ENCODE measurements around the gene BRCA2.

The BRCA2 gene

DNA sequence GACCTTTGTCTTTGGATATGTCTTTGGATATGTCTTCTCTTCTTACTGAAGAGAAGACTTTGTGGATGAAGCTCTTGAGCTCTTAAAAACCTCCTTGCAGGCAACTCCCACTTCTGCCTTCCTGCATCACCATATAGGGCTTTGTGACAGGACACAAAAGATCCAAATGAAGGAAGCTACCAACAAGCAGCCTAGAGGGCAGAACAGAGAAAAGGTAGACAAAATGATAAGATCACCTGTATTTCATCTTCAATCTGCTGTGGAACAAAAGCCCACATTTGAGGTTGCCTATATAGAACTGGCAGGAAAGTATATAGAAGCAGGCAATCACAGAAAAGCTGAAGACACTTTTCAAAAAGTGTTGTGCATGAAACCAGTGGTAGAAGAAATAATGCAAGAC lies 70.1 kb downstream of the BRCA2 start:
- DNase-seq (ENCODE audit: low read depth) = no peak

DNA sequence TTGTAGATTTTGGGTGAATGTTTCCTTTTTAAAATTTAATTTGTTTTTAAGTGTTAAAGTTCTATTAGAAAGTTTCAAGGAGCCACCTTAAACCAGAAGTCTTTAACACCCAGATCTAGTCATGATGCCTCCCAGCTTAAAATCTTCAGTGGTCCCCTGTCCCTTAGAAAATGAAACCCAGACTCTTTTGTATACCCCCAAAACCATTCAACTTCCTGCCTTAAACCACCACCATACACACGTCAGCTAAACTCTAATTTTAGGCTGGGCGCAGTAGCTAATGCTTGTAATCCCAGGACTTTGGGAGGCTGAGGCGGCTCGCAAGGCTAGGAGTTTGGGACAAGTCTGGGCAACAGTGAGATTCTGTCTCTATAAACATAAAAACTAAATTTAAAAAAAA lies 74.7 kb downstream of the BRCA2 start:
- DNase-seq (ENCODE audit: low read depth) = no peak

DNA sequence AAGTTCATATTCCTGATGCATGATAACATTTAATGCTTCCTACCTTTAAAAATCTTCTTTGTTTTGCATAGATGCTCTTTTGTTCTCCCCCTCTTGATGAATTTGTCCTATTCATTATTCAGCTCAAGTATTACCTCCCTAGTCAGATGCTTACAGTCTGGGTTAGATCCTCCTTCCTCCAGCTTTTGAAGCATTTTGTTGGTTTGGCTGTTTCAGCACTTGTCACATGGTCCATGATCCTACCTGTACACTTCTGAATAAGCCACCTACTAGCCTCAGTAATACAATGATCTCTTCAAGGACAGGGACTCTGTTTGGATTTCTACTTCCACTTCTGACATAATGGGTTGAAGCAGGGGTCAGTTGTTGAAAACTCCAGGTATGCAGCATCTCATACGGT lies 75.2 kb downstream of the BRCA2 start:
- DNase-seq (ENCODE audit: low read depth) = no peak

DNA sequence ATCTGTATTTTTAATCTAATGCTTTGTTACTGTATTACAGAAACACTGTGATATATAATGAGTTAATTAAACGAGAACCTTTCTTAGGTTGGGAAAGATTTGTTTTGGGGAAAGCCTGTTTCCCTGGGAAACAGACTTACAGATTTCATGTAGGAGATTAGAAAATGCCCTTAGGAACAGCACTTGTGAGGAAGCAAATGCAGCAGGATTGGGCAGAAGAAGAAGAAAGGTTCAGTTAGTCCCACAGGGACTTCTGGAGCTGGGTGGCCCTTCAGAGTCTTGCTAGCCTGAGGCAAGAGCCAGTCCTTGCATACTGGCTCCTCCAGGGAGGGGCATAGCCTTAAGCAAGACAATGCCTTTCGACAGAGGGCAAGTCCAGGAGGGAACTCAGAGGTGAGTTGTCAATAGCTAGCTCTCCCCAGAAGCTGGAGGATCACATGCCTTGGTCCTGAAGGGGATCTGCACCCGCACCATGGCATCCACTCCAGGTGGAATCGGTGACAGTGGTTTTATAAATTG lies 75.9 kb downstream of the BRCA2 start:
- DNase-seq (ENCODE audit: low read depth) = no peak

DNA sequence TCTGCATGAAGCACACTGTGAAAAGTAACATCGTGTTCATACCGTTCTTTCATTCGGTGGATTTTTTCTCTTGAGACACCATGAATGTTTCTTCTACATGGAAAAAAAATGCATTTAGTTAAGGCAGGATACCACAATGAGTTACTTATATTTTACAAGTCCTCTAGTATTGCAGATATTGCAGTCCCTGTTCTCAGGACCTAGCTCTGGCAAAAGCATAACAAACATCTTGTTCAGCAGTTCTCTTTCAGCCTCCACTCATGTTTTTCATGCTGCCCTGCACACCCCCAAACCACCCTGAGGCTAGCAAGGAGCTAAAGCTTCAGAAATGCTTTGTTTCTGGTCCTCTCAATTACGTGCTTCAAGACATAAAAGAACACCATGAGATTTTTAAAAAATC lies 87.8 kb downstream of the BRCA2 start:
- no peak for DNase-seq (ENCODE audit: low read depth)

DNA sequence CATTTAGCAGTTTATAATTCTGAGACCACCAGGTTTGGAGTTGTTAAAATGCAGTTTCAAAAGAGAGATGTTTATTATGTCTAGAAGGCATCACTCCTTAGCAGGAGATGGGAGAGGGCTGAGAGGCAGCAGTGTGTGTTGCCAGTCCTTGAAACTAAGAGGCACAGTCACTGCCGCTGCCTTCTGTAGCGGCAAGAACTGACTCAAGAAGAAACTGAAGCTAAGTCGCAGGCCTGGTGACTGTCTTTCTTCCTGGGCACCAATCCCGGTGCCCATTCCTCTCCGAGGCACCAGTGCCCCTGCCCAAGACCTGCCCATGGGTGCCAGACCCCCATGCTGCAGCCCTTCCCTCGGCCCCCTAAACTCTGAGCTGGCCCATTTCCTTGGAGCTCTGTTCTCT lies 92.5 kb downstream of the BRCA2 start:
- no peak for DNase-seq (ENCODE audit: low read depth)

DNA sequence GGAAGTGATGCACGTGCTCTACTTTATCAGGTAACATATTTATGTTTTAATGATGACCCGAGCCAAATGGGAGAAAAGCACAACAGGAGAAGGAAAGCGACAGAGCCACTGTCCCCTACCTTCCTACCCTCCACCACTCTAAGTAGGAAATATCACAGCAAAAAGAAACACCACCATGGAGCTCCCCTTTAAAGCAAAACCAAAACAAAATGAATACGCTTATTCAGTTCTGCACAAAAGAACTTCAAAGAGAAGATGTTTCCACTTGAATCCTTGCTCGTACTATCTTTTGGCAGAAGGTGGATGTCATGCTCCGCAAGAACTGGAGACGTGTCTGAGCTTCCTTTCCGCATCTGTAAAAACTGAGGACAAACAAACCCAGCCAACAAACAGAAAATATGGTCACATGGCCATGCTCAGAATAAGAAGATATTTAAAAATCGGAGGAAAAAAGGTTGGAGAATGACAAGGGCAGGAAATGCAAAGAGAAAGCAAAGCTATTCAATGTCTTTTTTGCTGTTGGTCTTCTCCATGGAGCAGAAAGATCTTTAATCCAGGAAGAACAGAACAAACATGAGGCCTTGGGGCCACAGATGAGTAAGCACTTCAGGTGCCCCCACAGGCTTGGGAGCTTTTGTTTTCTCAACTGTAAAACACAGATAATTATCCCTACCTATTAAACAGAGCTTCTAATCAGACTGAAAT lies 93.1 kb downstream of the BRCA2 start:
- DNase-seq (ENCODE audit: low read depth) = no peak

DNA sequence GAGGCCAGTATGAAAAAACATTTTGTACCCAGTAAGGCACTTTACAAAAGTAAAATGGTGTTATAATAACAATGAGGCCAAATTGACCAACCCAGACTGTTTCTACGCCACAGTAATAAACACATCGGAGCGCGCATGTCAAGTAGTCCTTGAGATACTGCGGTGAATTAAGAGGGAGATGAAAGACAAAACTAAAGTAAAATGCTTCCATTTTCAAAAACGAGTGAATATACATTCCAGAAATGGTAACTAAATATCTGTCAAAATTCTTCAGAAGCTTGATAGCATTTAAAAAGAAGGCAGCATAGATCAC lies 93.6 kb downstream of the BRCA2 start:
- no peak for DNase-seq (ENCODE audit: low read depth)

DNA sequence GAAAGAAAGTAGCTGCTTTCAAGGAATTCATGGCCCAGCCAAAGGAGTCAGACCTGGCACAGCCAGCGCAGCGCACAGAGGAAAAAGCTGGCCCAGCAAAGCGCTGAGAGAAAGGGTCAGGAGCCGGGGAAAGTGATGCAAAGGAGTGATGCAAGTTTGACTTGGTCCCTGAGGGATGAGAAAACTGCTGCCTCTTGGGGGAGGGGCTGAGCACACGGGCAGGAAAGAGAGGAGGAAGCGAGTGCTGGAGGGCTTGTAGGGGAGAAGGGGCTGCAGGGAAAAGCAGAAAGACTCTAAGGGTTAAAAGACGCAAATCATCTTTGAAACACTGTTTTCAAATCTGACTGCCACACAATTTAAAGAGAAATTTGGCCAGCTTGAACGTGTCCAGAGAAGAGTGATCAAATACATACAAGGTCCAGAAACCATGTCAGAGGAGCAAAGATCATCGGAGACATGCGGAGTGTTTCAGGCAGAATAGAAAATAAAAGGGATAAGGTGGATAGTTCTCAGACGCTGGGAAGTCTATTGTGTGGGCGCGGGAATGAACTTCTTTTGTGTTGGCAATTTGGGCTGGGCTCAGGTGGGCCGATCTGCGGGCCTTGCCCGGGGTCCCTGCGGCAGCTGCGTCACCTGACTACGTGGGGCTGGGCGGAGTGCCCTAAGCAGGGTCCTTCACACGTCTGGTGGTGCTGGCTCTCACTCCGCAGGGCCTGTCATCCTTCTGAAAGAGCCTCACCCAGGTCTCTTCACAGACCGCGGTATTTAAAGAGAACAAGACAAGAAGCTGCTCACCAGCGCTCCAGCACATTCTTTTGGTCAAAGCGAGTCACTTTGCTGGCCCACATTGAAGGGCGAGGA lies 94.5 kb downstream of the BRCA2 start:
- DNase-seq (ENCODE audit: low read depth) = no peak

DNA sequence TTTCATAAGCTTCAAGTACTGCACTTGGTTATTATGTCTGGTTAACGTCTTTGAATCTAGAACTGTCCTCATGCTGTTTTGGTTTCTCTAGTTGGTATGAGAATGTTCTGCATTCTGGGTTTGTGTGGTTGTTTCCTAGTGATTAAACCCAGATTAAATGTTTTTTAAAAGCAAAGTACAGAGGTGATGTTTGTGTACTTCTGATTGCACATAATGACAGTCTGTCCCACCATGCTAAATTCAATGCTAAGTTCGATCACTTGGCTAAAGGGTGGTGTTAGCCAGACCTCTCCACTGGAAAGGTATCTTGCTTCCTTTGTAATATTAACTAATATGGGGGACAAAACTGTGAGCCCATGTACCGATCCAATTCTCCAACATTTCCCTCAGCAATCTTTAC lies 98.0 kb downstream of the BRCA2 start:
- DNase-seq (ENCODE audit: low read depth) = no peak

DNA sequence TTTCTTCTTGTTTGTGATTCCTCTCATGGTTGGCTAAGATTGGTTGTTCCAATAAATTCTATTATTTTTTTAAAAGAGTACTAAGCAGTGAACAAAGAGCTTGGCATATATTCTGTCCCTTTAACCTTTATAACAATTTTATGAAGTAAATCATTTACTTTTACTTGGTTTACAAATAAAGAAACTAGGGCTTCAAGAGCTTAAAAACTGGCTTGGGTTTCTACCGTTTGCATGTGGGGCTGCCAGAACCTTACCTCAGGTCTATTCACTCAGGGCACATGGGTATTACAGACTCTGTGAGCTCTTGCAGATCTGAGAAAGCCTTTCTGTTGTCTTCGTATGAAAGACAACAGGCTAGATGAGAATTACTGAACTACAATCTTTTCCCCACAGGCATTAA lies 99.3 kb downstream of the BRCA2 start:
- no peak for DNase-seq (ENCODE audit: low read depth)

DNA sequence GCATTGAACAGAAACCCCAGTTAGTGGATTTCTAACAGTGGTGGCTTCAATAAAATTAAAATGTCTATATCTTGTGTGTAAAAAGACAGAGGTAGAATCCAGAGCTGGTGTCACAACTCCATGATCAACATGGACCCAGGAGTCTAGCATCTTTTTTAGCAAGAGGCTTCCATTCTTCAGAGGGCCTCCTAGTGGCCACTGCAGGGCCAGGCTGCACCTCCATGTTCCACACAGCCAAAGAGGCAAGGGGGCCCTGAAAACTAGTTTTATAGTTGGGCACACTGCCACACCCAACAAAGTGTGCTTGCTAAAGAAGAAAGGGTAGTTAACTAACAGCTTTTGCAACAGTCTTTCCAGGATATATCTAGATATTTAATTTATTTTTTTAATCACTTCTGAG lies 99.7 kb downstream of the BRCA2 start:
- no peak for DNase-seq (ENCODE audit: low read depth)

DNA sequence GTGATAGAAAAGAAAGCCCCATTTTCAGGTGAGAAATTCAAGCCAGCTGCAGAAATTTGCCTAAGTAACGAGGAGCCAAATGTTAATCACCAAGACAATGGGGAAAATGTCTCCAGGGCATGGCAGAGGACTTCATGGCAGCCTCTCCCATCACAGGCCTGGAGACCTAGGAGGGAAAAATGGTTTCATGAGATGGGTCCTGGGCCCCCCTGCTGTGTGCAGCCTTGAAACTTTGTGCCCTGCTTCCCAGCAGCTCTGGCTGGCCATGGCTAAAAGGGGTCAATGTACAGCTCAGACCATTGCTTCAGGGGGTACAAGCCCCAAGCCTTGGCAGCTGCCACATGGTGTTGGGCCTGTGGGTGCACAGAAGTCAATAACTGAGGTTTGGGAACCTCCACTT lies 102.7 kb downstream of the BRCA2 start:
- DNase-seq (ENCODE audit: low read depth) = no peak

DNA sequence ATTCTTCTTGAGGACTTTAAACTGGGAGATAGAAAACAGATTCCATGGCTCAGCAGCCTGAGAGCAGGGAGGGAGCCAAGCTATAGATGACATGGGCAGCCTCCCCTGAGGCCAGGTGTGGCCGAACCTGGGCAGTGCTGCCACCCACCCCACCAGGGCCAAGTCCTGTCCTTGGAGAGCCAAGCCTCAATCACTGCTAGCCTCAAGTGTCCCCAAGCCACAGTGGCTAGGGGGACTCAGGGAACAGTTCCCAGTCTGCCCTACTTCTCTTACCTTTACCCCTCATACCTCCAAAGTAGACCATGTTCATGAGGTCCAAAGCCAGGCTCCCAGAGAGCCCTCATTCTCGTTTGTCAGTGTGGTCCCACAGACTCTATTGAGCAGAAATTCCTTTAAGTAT lies 104.6 kb downstream of the BRCA2 start:
- no peak for DNase-seq (ENCODE audit: low read depth)

DNA sequence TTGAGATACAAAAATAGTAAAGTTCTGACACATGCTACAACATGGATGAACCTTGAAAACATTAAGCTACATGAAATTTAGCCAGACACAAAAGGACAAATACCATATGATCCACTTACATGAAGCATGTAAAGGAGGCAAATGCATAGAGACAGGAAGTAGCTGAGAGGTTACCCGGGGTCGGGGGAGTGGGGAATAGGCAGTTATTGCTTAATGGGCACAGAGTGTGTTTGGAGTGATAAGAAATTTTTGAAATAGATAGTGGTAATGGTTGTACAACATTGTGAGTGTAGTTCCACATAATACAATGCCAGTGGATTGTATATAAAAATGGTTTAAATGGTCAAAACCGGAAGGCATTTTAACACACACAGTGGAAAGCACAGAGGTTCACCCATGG lies 108.3 kb downstream of the BRCA2 start:
- DNase-seq (ENCODE audit: low read depth) = no peak

DNA sequence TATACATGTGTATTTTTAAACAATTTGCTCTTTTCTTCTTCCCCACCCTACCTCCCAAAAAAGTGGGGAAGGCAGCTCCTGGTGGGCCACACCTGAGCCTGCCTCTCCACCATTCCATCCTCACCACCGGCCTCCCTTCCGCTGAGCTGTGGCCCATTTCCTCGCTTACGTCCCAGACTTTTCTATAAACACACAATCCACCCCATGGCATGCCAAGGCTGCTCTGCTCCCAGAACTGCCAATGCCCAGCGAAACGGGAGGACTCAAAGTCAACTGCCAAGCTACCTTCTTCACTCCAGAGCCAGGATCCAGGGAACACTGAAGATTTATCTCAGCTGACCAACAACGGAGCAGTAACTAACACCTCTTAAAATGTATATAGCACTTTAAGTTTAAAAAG lies 109.8 kb downstream of the BRCA2 start:
- DNase-seq (ENCODE audit: low read depth) = no peak

DNA sequence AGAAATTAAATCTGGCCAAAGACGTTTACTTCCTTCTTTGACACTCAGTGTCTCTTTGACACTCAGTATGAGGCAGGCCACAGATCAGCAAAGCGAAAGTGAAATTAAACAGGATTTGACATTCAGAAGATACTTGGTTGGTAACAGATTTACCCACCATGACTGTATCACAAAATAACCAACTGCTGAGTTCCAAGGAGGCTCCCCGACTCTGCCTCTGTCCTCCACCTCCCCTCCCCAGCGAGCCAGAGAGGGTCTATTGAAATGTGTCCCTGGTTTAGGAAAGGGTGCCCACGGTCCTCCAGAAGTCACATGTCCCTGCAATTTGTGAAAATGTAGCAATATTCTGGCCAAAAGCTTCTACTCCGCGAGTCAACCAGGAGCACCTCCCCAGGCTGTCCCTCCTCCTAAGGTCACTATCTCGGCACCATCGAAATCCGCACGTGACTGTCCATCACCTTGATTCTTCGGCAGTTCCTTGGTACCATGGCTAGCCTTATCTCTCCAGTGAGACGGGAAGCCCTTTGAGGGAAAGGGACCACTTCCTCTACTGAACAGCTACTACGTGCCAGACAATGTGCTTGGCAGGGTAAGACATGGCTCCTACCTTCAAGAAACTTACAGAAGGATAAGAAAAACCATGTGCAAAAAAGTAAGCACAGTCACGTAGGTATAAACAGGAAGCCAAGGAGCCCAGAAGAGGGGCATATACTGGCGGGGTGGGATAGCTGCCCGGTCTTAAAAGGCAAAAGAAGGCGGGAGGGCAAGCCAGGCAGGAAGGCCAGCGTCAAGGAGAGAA lies 111.1 kb downstream of the BRCA2 start:
- peak; percentile 4 for DNase-seq (ENCODE audit: low read depth)

DNA sequence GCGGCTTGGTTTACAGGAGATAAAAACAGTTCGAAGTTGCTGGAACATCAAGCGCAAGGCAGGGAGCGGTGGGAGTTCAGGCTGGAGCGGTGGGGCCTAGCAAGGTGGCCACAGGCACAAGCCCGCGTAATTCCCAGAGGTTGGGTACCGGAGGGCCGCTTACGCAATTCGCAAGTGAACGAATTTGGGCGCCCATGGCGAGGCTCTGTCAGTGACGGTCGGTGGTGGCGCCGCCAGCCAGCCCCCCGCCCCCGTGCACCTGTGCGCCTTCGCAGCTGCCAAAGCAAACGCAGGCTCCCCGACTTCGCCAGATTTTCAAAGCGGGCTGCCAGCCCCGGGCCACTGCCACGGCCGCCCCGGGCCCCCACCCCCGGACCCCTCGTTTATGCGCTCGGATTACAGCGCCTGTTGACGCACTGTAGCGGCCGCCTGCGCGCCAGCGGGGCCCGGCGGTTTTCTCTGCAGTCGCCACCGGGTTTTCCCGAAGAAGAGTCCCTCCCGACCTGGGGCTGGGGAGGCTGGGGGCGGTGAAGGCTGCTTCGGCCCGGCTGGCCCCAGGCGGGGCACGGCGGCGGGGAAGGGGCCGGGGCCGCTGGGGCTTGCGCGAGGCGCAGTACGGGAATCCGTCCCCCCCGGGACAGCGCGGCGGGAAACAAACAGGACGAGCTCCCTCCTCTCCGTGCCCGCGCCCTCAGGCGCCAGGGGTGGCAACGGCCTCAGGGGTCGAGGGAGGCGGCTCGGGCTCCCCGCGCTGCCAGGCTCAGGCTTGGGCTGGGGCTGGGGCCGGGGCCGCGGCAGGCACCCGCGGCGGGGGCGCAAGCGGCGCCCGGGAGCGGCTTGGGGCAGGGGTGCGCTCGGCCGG lies 111.9 kb downstream of the BRCA2 start:
- peak; percentile 45 for DNase-seq (ENCODE audit: low read depth)

DNA sequence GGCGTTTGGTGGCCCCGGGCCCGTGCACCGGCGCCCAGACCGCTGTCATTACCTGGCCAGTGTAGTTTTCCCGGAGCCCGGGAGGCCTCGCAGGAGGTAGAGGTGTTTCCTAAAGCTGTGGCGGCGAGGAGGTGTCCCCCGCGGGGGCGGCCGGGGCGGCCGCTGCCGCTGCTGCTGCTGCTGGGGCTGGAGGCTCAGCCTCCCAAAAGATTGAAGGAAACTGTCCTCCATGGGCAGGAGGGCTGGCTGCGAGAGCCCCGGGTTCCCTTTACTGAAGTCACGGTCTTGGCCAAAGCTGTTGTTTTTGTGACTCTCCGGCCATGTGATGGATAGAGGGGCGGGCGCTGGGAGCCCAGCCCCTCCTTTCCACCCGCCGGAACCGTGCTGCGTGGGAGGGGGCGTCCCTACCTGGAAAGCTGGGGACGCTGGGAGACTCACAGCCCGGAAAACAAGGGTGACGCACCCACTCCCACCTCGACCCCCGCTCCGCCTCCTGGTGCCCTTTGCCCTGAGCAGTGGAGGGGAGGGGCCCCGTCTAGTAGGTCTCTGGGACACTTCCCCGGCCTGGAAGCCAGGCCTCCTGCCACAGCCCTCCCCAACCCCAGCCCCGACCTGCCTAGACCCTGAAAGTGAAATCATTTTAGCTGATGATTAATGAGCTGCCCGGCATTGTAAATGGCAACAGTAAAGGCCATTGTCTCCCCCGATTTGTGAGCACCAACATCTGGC lies 112.7 kb downstream of the BRCA2 start, which contains the start of gene N4BP2L1:
N4BP2L1 (minus strand) TSS at position 279 of the 729 bp plus-strand sequence; CDS start at position 231, 48 bp downstream.
- peak; percentile 78 for DNase-seq (ENCODE audit: low read depth)

DNA sequence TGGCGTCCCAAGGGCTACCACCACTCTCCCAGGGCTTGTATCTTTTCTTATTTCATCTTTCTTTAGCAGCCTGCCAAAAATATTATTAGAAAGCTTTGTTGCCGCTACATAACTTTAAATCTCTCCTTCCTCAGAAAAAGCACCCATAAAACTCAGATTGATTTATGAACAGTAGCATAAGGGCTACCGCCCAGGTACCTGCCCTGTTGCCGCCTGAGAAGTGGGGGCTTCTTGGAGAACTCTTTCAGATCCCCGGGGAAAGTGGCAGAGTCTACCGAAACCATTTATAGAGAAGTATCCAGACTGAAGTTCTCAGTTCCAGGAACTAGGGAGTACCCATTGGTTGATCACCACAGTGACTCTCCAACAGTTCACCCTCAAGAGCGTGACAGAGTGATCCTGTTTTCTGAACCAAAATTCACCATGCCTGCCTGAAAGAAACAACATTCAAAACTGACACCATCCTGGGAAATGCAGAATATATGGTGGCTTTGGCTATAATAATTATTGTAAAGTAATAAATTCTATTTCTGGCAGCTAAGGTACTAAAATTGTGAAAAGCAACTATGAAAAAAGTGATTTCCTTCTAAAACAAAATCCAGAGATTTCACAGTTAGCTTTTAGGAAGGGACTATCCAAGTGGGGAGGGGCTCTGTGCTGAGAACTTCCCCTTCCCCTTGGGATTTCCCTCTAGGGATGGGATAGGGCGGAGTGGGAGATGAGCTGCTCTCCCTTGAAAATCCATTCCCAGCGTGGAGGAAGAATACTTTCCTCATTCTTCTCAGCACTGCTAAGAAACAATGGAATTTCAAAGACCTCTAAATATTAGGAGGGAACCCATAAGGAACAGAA lies 113.5 kb downstream of the BRCA2 start:
- DNase-seq (ENCODE audit: low read depth) = no peak

Data from activated T-helper 9 cell treated with anti-CD3 and anti-CD28 coated beads, Interleukin-2, amount 50 U/mL, for 16 hours (primary cell).